Measurements from ENCODE around the gene NINJ2.

The NINJ2 gene

DNA sequence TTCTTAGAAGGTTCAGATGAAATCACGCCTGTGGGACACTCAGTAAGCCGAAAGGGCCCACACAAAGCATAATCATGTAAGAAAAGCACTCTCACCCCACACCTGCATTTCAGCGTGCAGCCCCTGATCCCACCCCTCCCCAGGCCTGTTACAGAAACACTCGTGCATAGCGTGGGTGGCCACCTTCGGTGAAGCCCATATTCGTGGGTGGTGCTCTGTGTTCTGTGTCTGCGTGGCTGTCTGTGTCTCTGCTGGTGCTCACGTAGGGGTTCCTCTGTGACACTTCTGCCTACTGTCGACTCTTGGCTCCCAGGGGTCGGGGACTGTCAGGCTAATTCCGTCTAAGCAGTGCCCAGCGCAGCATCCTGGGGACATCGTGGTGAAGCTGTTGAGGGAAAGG, 129.5 kb downstream of the NINJ2 start:
- Mint-ChIP-seq H3K36me3 (ENCODE audit: low read depth) (no peaks in the 10 kb centered on the region), H3K4me3 (no peak overlapping the region), H3K9me3 (peaks cover 13% of the 10 kb centered on the region), H3K4me1 (peaks cover 2% of the 10 kb centered on the region), H3K27me3 (no peaks in the 10 kb centered on the region), H3K27ac (no peak overlapping the region)
- ATAC-seq: no peak
- no peak for DNase-seq

DNA sequence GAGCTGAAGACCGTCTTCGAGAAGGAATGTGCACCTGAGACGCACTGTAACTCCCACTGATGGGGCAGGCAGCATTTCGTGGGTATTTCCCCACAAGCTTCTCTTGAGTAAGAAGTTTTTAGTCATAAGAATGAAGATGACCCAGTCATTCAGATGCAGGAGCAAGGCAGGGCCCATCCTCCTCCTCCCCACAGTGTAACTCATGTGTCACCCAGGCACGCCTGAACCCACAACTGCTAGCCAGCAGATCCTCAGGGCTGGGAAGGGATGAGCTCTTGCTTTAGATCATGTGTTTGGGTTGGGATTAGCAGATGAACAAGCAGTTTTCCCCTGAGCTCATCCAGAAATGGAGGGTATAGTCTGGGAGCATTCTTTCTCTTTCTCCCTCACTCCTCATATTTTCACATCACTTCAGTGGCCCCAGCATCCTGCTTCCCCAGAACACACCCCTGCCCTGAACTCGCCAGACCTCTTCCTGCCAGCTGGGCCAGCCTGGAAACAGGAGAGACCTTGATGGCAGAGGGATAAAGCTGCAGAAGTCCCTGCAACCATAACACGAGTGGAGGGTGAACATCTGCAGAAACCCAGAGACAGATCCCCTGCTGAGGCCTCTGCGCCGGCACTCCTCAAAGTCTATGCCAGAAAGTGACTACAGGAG, 130.2 kb downstream of the NINJ2 start:
- no peak for DNase-seq
- no peaks in the 10 kb centered on the region for H3K27me3 Mint-ChIP-seq
- H3K9me3 Mint-ChIP-seq: peaks cover 13% of the 10 kb centered on the region
- no peak overlapping the region for H3K27ac Mint-ChIP-seq
- H3K36me3 Mint-ChIP-seq (ENCODE audit: low read depth): no peaks in the 10 kb centered on the region
- ATAC-seq: no peak
- H3K4me1 Mint-ChIP-seq: no peaks in the 10 kb centered on the region
- H3K4me3 Mint-ChIP-seq: no peak overlapping the region

GRCh38 chr12:531951-532585, 131.2 kb downstream of the NINJ2 start:
- ATAC-seq (no peak), DNase-seq (no peak)

GRCh38 chr12:530821-531220, 132.4 kb downstream of the NINJ2 start:
- Mint-ChIP-seq H3K4me3 (no peak overlapping the region), H3K36me3 (ENCODE audit: low read depth) (no peaks in the 10 kb centered on the region), H3K27ac (no peak overlapping the region), H3K9me3 (peaks cover 13% of the 10 kb centered on the region), H3K4me1 (no peaks in the 10 kb centered on the region), H3K27me3 (no peaks in the 10 kb centered on the region)
- DNase-seq: no peak
- ATAC-seq: no peak

More at GRCh38 chr12:531951-532585, 131.2 kb downstream of the NINJ2 start:
- no peaks in the 10 kb centered on the region for H3K27me3 Mint-ChIP-seq
- no peaks in the 10 kb centered on the region for H3K4me1 Mint-ChIP-seq
- H3K4me3 Mint-ChIP-seq: no peak overlapping the region
- no peaks in the 10 kb centered on the region for H3K36me3 Mint-ChIP-seq (ENCODE audit: low read depth)
- peaks cover 13% of the 10 kb centered on the region for H3K9me3 Mint-ChIP-seq
- H3K27ac Mint-ChIP-seq: no peak overlapping the region

- no peak for ATAC-seq
- H3K9me3 Mint-ChIP-seq: peaks cover 13% of the 10 kb centered on the region
- no peaks in the 10 kb centered on the region for H3K36me3 Mint-ChIP-seq (ENCODE audit: low read depth)
- H3K4me1 Mint-ChIP-seq: no peaks in the 10 kb centered on the region
- H3K27me3 Mint-ChIP-seq: no peaks in the 10 kb centered on the region
- H3K4me3 Mint-ChIP-seq: no peak overlapping the region
- no peak overlapping the region for H3K27ac Mint-ChIP-seq
- DNase-seq: no peak
These were observed 132.9 kb downstream of the NINJ2 start for GRCh38 chr12:530308-530707.

GRCh38 chr12:527729-528128, 135.5 kb downstream of the NINJ2 start:
- H3K9me3 Mint-ChIP-seq: peaks cover 13% of the 10 kb centered on the region

GRCh38 chr12:527241-527640, 136.0 kb downstream of the NINJ2 start:
- no peak overlapping the region for H3K4me3 Mint-ChIP-seq
- no peak overlapping the region for H3K27ac Mint-ChIP-seq
- H3K36me3 Mint-ChIP-seq (ENCODE audit: low read depth): no peaks in the 10 kb centered on the region
- no peaks in the 10 kb centered on the region for H3K27me3 Mint-ChIP-seq
- no peaks in the 10 kb centered on the region for H3K4me1 Mint-ChIP-seq
- DNase-seq: no peak
- H3K9me3 Mint-ChIP-seq: peaks cover 11% of the 10 kb centered on the region
- ATAC-seq: no peak

More at GRCh38 chr12:527729-528128, 135.5 kb downstream of the NINJ2 start:
- no peak for ATAC-seq
- Mint-ChIP-seq H3K4me1 (no peaks in the 10 kb centered on the region), H3K36me3 (ENCODE audit: low read depth) (no peaks in the 10 kb centered on the region), H3K27me3 (no peaks in the 10 kb centered on the region), H3K27ac (no peak overlapping the region), H3K4me3 (no peak overlapping the region)
- DNase-seq: no peak

GRCh38 chr12:526089-526488, 137.2 kb downstream of the NINJ2 start:
- H3K27me3 Mint-ChIP-seq: no peaks in the 10 kb centered on the region
- H3K4me1 Mint-ChIP-seq: no peaks in the 10 kb centered on the region

GRCh38 chr12:524167-524951, 138.9 kb downstream of the NINJ2 start:
- Mint-ChIP-seq H3K36me3 (ENCODE audit: low read depth) (no peaks in the 10 kb centered on the region), H3K4me3 (no peak overlapping the region), H3K27ac (no peak overlapping the region), H3K9me3 (no peaks in the 10 kb centered on the region), H3K27me3 (peaks cover 6% of the 10 kb centered on the region), H3K4me1 (no peaks in the 10 kb centered on the region)
- ATAC-seq (no peak), DNase-seq (no peak)

More at GRCh38 chr12:526089-526488, 137.2 kb downstream of the NINJ2 start:
- Mint-ChIP-seq H3K27ac (no peak overlapping the region), H3K9me3 (peaks cover 7% of the 10 kb centered on the region), H3K4me3 (no peak overlapping the region), H3K36me3 (ENCODE audit: low read depth) (no peaks in the 10 kb centered on the region)
- DNase-seq (no peak), ATAC-seq (no peak)

GRCh38 chr12:522692-523378, 140.4 kb downstream of the NINJ2 start:
- Mint-ChIP-seq H3K4me1 (no peaks in the 10 kb centered on the region), H3K27ac (no peak overlapping the region), H3K36me3 (ENCODE audit: low read depth) (no peaks in the 10 kb centered on the region), H3K4me3 (no peak overlapping the region), H3K27me3 (peaks cover 8% of the 10 kb centered on the region), H3K9me3 (no peaks in the 10 kb centered on the region)
- ATAC-seq (no peak), DNase-seq (no peak)

DNA sequence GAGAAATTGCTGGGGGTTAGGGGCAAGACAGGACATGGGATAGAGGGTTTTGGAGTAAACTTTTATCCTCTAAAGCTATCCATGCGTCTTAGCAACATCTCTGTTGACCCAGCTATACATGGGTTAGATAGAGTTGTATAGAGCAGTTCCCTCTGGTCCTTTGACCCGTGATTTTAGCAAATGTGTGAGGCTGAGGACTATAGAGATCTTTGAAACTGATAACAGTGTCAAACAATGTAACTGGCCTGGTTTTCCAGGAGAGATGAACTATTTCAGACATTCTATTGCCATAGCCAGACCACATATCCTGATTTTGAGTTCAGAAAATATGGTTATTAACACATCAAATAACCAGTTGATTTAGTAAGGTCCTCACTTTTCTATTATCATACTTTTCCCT, 143.1 kb downstream of the NINJ2 start:
- H3K36me3 Mint-ChIP-seq (ENCODE audit: low read depth): no peaks in the 10 kb centered on the region
- no peaks in the 10 kb centered on the region for H3K4me1 Mint-ChIP-seq
- H3K9me3 Mint-ChIP-seq: no peaks in the 10 kb centered on the region
- DNase-seq (no peak), ATAC-seq (no peak)
- H3K4me3 Mint-ChIP-seq: no peak overlapping the region
- H3K27ac Mint-ChIP-seq: no peak overlapping the region
- H3K27me3 Mint-ChIP-seq: peaks cover 8% of the 10 kb centered on the region

DNA sequence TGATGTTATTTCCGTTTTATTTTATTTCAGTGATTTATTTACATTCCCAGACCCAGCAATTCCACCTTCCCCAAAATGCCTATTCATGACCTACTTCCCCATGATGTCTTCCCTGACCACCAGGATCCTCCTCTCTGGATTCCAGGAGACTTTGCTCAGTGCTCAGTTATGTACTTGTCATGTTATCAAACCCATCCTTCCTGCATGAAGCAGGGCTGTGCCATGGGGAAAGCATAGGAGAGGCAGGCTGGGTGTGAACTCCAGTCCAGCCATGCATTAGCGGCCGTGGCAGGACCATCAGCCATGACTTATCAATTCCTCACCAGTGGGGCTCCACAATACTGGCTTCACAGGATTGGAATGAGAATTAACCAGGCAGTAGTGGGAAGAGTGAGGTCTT, 145.7 kb downstream of the NINJ2 start:
- H3K9me3 Mint-ChIP-seq: no peaks in the 10 kb centered on the region
- no peak overlapping the region for H3K4me3 Mint-ChIP-seq
- H3K36me3 Mint-ChIP-seq (ENCODE audit: low read depth): no peaks in the 10 kb centered on the region
- H3K27me3 Mint-ChIP-seq: peaks cover 8% of the 10 kb centered on the region
- ATAC-seq (no peak), DNase-seq (no peak)
- no peak overlapping the region for H3K27ac Mint-ChIP-seq
- no peaks in the 10 kb centered on the region for H3K4me1 Mint-ChIP-seq

Data from activated naive CD8-positive, alpha-beta T cell treated with anti-CD3 and anti-CD28 coated beads, Interleukin-2, amount 50 U/mL, for 24 hours (primary cell).